Activated CD8-positive, alpha-beta memory T cell treated with anti-CD3 and anti-CD28 coated beads, Interleukin-2, amount 10 ng/mL, durations not matched to agents 7 days and 5 days (primary cell): ENCODE data around the gene NFATC1. TPM values are rescaled to one million over a fixed set of nuclear protein-coding genes. Genes with fewer than 3 reads are reported as not detected.

Source experiments
- ATAC-seq: fragments of 150-1000 bp; cut with Tn5 transposase; one replicate; pipeline ENCODE4 v1.10.0; 2021; ENCODE audit warnings: moderate library complexity
- CTCF ChIA-PET: fragments of 350-600 bp; sonication (Branson Sonifier 250); formaldehyde crosslinking; loops from one replicate; lab custom pipeline; 2021; ENCODE audit warnings: antibody characterized with exemption; lab: Charles Lee
- DNase-seq: peaks from one replicate; pipeline ENCODE4 v3.0.0-alpha.2; 2020
- H3K27ac Mint-ChIP-seq: one replicate; pipeline ENCODE4 v1.8.0; 2021; ENCODE audit warnings: mild to moderate bottlenecking, mixed read lengths
- H3K27me3 Mint-ChIP-seq: one replicate; pipeline ENCODE4 v1.8.0; 2021; ENCODE audit warnings: mixed read lengths
- H3K36me3 Mint-ChIP-seq: one replicate; pipeline ENCODE4 v1.8.0; 2021; ENCODE audit warnings: mild to moderate bottlenecking, mixed read lengths
- H3K4me1 Mint-ChIP-seq: one replicate; pipeline ENCODE4 v1.8.0; 2021; ENCODE audit warnings: mixed read lengths
- H3K4me3 Mint-ChIP-seq: one replicate; pipeline ENCODE4 v1.8.0; 2021; ENCODE audit warnings: mild to moderate bottlenecking, moderate library complexity, mixed read lengths
- H3K9me3 Mint-ChIP-seq: one replicate; pipeline ENCODE4 v1.8.0; 2022; ENCODE audit warnings: low read depth, mixed read lengths
- total RNA-seq, 2 experiments: library from RNA; stranded (reverse); gene quantifications; one replicate each; pipeline ENCODE4 v1.2.3, GENCODE V29; 2021

Gene NFATC1
- total RNA-seq, 2 experiments from 2014 or later = 25.7 to 27.8 TPM

DNA sequence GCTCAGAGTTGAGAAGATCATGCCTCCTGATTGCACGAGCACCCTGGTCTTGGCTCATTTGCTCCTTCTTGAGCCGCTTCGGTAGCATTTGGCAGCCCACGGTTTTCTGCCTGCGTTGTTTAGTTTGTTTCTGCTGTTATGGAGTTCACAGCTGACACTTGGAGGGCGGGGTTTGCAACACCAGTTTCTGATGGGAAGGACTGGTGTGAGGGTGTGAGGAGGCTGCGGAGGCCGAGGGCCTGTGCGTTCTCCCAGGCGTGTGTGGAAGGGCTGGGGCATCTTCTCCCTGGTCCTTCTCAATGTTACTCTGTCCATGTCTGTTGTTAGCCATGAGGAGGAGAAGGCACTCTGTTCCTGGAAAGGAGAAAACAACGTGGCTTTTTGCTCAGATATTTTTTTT lies 22.9 kb downstream of the NFATC1 start:
- Mint-ChIP-seq H3K4me3 (no peak overlapping the region), H3K36me3 (peaks cover 5% of the 10 kb centered on the region), H3K4me1 (peaks cover 11% of the 10 kb centered on the region), H3K27ac (no peak overlapping the region), H3K9me3 (no peaks in the 10 kb centered on the region), H3K27me3 (no peaks in the 10 kb centered on the region)
- CTCF ChIA-PET = no interaction called here
- DNase-seq (no peak), ATAC-seq (no peak)

DNA sequence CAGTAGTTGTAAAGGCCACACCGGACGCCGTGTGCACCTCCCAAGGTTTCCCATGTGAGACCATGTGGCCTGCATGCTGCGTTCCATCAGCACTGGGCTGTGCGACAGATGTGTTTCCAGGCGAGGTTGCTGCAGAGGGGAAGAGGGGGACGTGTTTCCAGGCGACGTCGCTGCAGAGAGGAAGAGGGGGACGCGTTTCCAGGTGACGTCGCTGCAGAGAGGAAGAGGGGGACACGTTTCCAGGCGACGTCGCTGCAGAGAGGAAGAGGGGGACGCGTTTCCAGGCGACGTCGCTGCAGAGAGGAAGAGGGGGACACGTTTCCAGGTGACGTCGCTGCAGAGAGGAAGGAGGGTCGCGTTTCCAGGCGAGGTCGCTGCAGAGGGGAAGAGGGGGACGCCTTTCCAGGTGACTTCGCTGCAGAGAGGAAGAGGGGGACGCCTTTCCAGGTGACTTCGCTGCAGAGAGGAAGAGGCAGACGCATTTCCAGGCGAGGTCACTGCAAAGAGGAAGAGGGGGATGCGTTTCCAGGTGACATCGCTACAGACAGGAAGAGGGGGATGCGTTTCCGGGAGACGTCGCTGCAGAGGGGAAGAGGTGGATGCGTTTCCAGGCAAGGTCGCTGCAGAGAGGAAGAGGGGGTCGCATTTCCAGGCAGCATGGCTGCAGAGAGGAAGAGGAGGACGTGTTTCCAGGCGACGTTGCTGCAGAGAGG lies 24.5 kb downstream of the NFATC1 start:
- CTCF ChIA-PET = no interaction called here
- no peaks in the 10 kb centered on the region for H3K9me3 Mint-ChIP-seq
- H3K4me1 Mint-ChIP-seq = peaks cover 11% of the 10 kb centered on the region
- DNase-seq = no peak
- H3K27ac Mint-ChIP-seq = no peak overlapping the region
- no peaks in the 10 kb centered on the region for H3K27me3 Mint-ChIP-seq
- H3K36me3 Mint-ChIP-seq = peaks cover 5% of the 10 kb centered on the region
- H3K4me3 Mint-ChIP-seq = no peak overlapping the region
- ATAC-seq = no peak

DNA sequence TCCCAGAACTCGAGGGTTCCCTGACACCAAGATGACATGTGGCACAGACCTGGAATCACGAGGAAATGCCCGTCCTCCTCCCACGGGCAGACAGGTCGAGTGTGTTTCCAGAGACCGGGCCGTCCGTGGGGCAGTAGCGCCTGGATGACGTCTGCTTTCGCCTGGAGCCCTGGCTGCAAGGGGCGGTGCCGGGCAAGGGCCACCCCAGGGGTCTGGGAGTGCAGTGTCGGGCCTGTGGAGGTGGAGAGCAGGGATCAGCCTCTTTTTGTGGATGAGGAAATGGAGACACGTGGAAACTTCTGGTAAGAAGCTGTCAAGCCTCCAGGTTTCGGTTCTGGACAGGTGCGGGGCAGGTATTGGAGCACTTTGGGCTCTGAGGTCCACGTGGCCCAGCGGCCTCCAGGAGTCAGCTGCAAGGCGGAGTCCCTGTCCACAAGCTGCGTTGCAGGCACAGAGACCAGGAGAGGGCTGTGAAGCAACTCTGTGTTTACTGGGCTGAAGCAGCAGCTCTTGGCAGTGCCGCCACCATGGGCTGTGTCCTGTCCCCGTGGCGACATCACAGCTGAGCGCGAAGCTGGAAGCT lies 25.6 kb downstream of the NFATC1 start:
- CTCF ChIA-PET = no interaction called here
- ATAC-seq = no peak
- H3K27ac Mint-ChIP-seq = peak overlapping the region; percentile 38
- peaks cover 11% of the 10 kb centered on the region for H3K4me1 Mint-ChIP-seq
- no peak overlapping the region for H3K4me3 Mint-ChIP-seq
- no peak for DNase-seq
- H3K9me3 Mint-ChIP-seq = no peaks in the 10 kb centered on the region
- no peaks in the 10 kb centered on the region for H3K27me3 Mint-ChIP-seq
- peaks cover 5% of the 10 kb centered on the region for H3K36me3 Mint-ChIP-seq

DNA sequence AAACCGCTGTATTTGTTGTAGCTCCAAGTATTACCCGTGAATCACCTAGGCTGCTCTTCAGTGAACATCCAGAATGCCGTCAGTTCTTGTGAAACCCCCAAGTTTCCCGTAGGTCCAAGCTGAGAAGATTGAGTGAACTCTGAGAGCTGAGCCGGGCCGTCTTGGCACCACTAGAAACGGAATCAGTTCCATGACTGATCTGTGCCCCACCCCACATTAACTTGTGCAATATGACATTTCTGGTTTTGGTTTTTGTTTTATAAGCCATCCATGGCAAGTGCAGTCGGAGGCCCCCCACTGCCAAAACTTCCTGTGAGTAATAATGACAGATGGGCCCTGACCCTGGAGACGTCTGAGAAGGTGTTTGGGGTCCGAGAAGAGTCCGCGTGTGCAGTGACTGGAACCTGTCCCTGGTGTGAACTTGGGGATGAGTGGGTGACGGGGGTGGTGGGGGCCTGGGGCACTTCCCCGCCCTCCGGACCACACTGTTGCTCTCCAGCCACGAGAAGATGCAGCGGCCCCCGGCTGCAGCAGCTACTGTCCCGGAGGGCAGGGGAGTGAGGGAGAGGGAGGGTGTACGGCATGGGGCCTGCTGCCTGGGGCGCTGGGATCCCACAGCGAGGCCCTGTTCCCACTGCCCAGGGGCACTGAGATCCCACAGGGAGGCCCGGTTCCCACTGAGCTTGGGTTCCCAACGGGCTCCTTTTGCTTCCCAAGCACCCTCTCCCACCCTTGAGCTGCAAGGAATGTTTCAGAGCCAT lies 26.5 kb downstream of the NFATC1 start:
- H3K27me3 Mint-ChIP-seq = no peaks in the 10 kb centered on the region
- peaks cover 11% of the 10 kb centered on the region for H3K4me1 Mint-ChIP-seq
- peak overlapping the region; percentile 2 for H3K4me3 Mint-ChIP-seq
- H3K36me3 Mint-ChIP-seq = peaks cover 5% of the 10 kb centered on the region
- no peaks in the 10 kb centered on the region for H3K9me3 Mint-ChIP-seq
- ATAC-seq = peak; percentile 76
- CTCF ChIA-PET = interaction anchor here (0.8 kb wide), 1 partner anchor 41 kb away, joined by 3 read pairs; no protein-coding TSS in a partner anchor
- DNase-seq = peak; percentile 59
- H3K27ac Mint-ChIP-seq = peak overlapping the region; percentile 38

DNA sequence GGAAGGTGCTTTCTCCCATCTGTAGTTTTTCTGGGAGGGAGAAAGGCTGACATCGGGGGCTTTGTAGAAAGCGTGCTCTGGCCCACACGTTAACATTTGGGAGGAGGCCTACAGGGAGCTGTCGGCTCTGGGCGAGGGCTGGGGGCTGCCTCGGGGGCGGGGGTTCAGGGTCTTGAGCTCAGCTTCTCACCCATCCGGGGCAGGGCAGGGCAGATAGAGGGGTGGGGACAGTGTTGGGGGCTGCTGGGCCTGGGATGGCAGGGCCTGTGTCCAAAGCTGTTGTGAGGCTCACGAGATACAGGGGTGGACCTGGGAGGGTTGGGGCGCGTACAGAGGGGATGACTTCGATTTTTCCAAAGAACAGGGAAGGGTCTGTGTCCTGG lies 27.0 kb downstream of the NFATC1 start:
- H3K4me1 Mint-ChIP-seq = peaks cover 11% of the 10 kb centered on the region
- CTCF ChIA-PET = interaction anchor here (0.8 kb wide), 1 partner anchor 42 kb away, joined by 3 read pairs; no protein-coding TSS in a partner anchor
- no peaks in the 10 kb centered on the region for H3K27me3 Mint-ChIP-seq
- H3K4me3 Mint-ChIP-seq = no peak overlapping the region
- DNase-seq = no peak
- peaks cover 5% of the 10 kb centered on the region for H3K36me3 Mint-ChIP-seq
- H3K9me3 Mint-ChIP-seq = no peaks in the 10 kb centered on the region
- ATAC-seq = no peak
- no peak overlapping the region for H3K27ac Mint-ChIP-seq

DNA sequence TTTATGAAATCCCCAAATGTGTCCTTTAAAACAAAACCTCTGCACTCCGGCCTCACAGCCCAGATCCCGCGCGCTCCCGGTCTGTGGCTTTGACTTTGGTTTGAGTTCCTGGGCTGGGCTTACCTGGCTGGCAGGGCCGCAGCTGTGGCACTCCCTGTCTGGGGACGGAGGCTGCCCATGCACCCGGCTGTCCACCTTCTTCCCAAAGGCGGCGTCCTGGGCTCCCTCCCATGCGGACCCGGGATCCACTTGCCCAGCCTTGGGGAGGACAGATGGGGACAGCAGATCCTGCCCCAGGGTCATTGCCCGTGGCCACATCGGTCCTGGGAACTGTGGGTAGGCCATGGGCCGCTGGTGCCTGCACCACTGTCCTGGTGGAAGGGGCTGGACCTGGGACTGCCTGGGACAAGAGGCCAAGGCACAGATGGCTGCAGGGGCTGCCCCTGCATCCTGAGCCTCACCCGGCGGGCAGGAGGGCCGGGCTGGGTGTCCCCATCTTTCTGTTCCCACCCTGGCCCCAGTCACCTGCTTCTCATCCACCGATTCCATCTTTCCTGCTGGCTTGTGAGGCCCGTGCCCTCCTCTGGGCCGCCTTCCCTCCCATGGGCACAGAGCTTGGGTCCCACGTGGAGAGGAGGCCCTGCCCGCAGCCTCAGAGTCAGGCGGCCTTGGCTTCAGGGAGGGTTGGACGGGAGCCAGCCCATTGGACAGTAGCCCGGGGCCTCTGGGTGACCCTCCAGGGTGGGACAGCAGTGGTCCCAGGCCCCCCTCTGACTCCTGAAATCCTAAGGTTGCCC lies 27.7 kb downstream of the NFATC1 start:
- no peak overlapping the region for H3K4me3 Mint-ChIP-seq
- H3K9me3 Mint-ChIP-seq = no peaks in the 10 kb centered on the region
- ATAC-seq = no peak
- no peaks in the 10 kb centered on the region for H3K27me3 Mint-ChIP-seq
- peaks cover 5% of the 10 kb centered on the region for H3K36me3 Mint-ChIP-seq
- CTCF ChIA-PET = interaction anchor here (0.8 kb wide), 1 partner anchor 42 kb away, joined by 3 read pairs; no protein-coding TSS in a partner anchor
- H3K27ac Mint-ChIP-seq = no peak overlapping the region
- DNase-seq = no peak
- H3K4me1 Mint-ChIP-seq = peaks cover 11% of the 10 kb centered on the region

DNA sequence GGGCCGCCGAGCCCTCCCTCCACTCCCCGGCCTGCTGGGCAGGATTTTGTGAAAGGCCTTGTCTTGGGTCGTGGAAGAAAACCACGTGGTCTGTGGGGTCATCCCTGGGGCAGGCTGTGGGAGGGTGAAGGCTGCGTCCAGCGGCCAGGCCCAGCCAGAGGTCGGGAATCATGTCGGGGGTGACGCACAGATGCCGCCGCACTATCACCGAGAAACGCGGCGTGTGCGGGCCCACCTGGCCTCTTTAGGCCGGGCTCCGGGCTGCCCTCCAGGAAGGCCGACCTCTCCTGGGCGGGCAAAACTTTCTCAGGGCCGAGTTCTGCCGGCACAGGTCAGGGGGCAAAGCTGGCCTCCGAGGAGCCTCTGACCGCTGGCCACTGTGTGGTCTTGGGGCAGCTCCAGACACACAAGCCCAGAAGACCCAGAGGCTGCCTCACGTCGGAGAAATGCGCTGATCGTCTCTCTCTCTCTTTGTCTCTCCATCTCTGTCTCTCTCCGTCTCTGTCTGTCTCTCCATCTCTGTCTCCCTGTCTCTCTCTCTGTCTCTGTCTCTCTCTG lies 28.4 kb downstream of the NFATC1 start:
- H3K27me3 Mint-ChIP-seq = no peaks in the 10 kb centered on the region
- H3K27ac Mint-ChIP-seq = no peak overlapping the region
- no peak for ATAC-seq
- H3K4me1 Mint-ChIP-seq = peaks cover 11% of the 10 kb centered on the region
- CTCF ChIA-PET = no interaction called here
- H3K4me3 Mint-ChIP-seq = no peak overlapping the region
- no peaks in the 10 kb centered on the region for H3K9me3 Mint-ChIP-seq
- DNase-seq = no peak
- H3K36me3 Mint-ChIP-seq = peaks cover 5% of the 10 kb centered on the region

DNA sequence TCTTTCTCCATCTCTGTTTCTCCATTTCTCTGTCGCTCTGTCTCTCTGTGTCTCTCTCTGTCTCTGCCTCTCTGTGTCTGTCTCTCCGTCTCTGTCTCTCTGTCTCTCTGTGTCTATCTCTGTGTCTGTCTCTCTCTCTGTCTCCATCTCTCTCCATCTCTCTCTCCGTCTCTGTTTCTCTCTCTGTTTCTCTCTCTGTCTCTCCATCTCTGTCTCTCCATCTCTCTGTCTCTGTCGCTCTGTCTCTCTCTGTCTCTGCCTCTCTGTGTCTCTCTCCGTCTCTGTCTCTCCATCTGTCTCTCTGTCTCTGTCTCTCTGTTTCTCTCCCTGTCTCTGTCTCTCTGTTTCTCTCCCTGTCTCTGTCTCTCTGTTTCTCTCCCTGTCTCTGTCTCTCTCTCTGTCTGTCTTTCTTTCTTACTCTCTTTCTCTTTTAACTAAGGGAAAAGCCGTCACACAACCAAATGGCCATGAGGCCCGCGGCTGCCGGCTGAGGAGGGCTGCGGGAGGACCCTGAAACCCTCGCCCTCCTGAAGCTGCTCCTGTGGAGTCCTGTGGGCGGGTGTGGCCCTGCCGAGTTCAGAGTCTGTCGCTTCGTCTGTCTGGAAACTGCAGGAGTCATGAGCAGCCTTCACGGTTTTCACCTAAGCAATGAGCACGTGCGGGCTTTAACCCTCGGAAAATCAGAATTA lies 29.3 kb downstream of the NFATC1 start:
- Mint-ChIP-seq H3K4me1 (peaks cover 11% of the 10 kb centered on the region), H3K9me3 (no peaks in the 10 kb centered on the region), H3K27ac (no peak overlapping the region), H3K27me3 (no peaks in the 10 kb centered on the region), H3K4me3 (no peak overlapping the region), H3K36me3 (peaks cover 2% of the 10 kb centered on the region)
- DNase-seq (no peak), ATAC-seq (no peak)
- CTCF ChIA-PET = no interaction called here

DNA sequence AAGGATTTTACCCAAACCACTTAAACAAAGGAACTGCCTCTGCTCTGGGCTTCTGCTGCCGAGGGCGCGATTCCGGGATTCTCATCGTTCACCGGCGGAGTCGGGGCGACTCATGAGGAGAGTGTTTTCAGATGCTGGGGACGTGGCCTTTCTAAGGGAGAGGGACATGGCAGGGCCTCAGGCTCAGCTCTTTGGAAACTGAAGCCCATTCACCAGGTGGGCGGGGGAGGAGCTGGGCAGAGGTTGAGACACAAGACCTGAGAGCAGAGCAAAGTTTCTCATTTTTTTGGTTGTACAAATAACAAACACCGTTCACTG lies 29.8 kb downstream of the NFATC1 start:
- Mint-ChIP-seq H3K36me3 (no peaks in the 10 kb centered on the region), H3K4me3 (no peak overlapping the region), H3K4me1 (peaks cover 11% of the 10 kb centered on the region), H3K27me3 (no peaks in the 10 kb centered on the region), H3K9me3 (no peaks in the 10 kb centered on the region), H3K27ac (no peak overlapping the region)
- CTCF ChIA-PET = no interaction called here
- ATAC-seq (no peak), DNase-seq (no peak)

DNA sequence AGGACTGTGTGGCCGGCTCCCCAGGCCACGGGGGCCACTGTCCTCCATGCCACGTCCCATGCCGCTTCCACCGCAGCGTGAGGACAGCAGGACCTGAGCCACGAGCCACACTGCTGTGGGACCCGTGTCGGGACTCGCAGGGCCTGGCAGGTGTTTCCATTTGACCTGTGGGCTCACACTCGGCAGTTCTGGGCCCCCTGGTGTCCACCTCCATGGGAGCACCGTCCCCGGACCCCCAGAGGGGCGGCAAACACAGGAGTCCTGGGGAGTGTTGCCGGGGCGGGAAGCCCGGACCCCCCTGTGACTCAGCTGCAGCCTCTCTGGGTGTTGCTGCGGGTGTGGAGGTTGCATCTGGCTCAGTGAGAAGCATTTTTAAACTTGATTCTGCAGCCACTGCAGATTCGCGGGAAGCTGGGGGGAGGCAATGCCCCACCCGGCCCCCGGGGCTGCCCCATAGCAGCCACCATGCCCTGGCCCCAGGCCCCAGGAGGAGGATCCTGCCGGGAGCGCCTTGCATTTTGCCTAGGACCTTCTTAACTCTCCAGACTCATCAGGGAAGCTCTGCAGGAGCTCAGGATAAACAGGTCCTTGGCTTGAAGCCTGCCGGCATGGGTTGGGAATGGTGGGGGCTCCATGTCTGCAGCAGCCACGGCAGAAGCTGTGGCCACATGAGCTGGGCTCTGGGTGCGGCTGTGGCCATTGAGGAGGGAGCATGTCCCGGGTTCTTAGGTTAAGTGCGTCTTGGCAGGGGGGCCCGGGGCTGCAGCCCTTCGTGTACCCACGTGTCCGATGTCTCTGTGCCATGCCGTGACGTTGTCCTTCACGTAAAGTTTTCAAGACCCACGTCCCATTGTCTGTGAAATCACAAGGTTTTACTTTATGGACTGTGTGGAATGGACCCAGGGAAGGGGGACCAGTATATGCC lies 30.9 kb downstream of the NFATC1 start:
- Mint-ChIP-seq H3K9me3 (no peaks in the 10 kb centered on the region), H3K27ac (no peak overlapping the region), H3K36me3 (no peaks in the 10 kb centered on the region), H3K4me1 (peaks cover 7% of the 10 kb centered on the region), H3K27me3 (no peaks in the 10 kb centered on the region), H3K4me3 (no peak overlapping the region)
- CTCF ChIA-PET = no interaction called here
- ATAC-seq (no peak), DNase-seq (no peak)

DNA sequence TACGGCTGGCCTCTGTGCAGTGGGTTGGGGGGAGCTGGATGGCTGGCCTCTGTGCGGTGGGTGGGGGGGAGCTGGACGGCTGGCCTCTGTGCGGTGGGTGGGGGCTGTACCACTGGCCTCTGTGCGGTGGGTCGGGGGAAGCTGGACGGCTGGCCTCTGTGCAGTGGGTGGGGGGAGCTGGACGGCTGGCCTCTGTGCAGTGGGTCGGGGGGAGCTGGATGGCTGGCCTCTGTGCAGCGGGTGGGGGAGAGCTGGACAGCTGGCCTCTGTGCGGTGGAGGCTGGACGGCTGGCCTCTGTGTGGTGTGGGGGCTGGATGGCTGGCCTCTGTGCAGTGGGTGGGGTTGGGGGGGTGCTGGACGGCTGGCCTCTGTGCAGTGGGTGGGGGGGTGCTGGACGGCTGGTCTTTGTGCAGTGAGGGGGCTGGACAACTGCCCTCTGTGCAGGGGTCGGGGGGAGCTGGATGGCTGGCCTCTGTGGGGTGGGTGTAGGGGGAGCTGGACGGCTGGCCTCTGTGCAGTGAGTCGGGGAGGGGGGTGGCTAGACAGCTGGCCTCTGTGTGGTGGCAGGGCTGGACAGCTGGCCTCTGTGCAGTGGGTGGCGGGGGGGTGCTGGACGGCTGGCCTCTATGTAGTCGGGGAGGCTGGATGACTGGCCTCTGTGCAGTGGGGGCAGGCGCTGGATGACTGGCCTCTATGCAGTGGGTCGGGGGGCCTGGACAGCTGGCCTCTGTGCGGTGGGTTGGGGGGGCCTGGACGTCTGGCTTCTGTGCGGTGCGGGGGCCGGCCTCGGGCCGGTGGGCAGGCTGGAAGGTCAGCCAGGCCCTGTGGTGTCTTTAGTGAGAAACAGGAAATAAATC lies 31.9 kb downstream of the NFATC1 start:
- Mint-ChIP-seq H3K4me1 (no peaks in the 10 kb centered on the region), H3K9me3 (no peaks in the 10 kb centered on the region), H3K36me3 (no peaks in the 10 kb centered on the region), H3K27ac (no peak overlapping the region), H3K27me3 (no peaks in the 10 kb centered on the region), H3K4me3 (no peak overlapping the region)
- ATAC-seq (no peak), DNase-seq (no peak)
- CTCF ChIA-PET = no interaction called here
